Measurements from ENCODE around the gene HMX2.

Gene HMX2

DNA sequence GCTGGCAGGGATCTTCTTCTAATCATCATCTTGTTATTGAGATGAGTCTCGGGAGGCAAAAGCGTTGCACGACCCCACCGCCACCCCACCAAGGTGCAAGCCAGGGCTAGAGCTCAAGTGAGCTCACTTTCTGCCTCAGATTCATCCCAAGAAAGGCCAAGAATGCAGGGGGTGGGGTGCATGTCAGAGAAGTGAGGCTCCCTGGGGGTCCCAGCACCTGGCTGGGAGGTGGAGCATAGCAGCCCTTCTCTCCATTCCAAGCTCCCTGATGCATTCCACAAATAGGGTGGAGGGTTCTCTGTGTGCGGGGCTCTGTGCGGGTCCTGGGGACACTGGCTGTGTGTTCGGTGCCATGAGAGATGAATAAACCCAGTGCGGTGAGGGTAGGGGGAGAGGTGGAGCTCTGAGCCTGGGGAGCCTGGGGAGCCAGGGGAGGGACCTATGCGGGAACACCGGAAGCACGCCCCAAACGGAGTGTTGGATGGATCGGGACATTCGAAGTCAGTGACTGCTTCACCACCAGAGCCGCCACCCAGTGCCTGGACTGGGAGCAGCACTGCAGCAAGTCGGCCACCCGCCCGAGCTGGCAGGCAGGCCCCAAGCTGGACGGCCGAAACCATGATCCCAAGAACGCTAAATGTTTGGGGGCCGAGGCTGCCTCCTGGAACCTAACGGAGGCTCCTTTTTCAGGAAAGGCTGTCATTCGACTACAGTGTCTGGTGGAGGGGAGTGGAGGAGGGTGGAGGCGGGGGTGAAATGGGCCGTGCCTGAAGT, 30.1 kb upstream of the HMX2 start:
- Histone ChIP-seq H3K9me2 (ENCODE audit: low read depth, low read length) (no peaks in the 10 kb centered on the region), H3K9ac (ENCODE audit: low read length) (no peak overlapping the region), H3K4me2 (ENCODE audit: low read length) (no peak overlapping the region), H3K27me3 (ENCODE audit: insufficient read depth, low read length) (0 out of 2 replicates have a peak, but pooled peaks cover 3% of the 10 kb centered on the region), H4K20me1 (ENCODE audit: insufficient read depth, low read length) (no peaks in the 10 kb centered on the region), H3F3A (ENCODE audit: insufficient read depth, low read length) (no peaks in the 10 kb centered on the region), H3K27ac (ENCODE audit: low read depth, low read length, poor library complexity, severe bottlenecking) (no peak overlapping the region), H3K4me3 (ENCODE audit: low read depth, low read length, poor library complexity, severe bottlenecking) (no peak overlapping the region), H2AFZ (ENCODE audit: low read length) (no peak overlapping the region), H3K9me3 (ENCODE audit: low read length) (no peaks in the 10 kb centered on the region), H3K4me1 (ENCODE audit: insufficient read depth, low read length, severe bottlenecking) (no peaks in the 10 kb centered on the region), H3K79me2 (ENCODE audit: insufficient read depth, low read length) (no peaks in the 10 kb centered on the region), H3K36me3 (ENCODE audit: insufficient read depth, low read length) (no peaks in the 10 kb centered on the region)
- TF ChIP-seq EZH2 (IDR thresholded peaks at IDR 0.05; ENCODE audit: borderline replicate concordance, low read length): no peak
- TF ChIP-seq, protein P1, sequence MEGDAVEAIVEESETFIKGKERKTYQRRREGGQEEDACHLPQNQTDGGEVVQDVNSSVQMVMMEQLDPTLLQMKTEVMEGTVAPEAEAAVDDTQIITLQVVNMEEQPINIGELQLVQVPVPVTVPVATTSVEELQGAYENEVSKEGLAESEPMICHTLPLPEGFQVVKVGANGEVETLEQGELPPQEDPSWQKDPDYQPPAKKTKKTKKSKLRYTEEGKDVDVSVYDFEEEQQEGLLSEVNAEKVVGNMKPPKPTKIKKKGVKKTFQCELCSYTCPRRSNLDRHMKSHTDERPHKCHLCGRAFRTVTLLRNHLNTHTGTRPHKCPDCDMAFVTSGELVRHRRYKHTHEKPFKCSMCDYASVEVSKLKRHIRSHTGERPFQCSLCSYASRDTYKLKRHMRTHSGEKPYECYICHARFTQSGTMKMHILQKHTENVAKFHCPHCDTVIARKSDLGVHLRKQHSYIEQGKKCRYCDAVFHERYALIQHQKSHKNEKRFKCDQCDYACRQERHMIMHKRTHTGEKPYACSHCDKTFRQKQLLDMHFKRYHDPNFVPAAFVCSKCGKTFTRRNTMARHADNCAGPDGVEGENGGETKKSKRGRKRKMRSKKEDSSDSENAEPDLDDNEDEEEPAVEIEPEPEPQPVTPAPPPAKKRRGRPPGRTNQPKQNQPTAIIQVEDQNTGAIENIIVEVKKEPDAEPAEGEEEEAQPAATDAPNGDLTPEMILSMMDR (IDR thresholded peaks at IDR 0.05; ENCODE audit: low read length): no peak

DNA sequence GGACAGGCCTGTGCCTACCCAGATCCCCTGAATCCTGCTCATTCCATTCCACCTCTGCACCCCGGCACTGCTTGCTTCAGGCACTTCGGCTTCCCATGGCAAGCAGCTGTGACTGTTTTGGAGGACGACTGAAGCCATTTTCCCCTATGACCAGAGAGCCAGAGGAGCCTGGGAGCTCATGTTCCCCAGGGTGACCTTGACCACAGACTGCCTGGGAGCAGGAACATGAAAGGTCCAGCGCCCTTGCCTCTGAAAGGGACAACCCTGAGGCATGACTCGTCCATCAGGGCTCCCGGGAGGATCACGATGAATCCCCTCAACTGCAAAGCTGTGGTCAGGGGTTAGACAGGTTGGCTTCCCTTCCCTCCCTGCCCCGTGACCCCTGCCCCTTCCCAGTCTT, 28.9 kb upstream of the HMX2 start:
- H3K27ac ChIP-seq (ENCODE audit: low read depth, low read length, poor library complexity, severe bottlenecking): no peak overlapping the region
- TF ChIP-seq, protein P1 (IDR thresholded peaks at IDR 0.05; ENCODE audit: low read length): no peak
- TF ChIP-seq EZH2 (IDR thresholded peaks at IDR 0.05; ENCODE audit: borderline replicate concordance, low read length): no peak
- H3K9me3 ChIP-seq (ENCODE audit: low read length): no peaks in the 10 kb centered on the region
- no peak overlapping the region for H3K4me2 ChIP-seq (ENCODE audit: low read length)
- H3K4me3 ChIP-seq (ENCODE audit: low read depth, low read length, poor library complexity, severe bottlenecking): no peak overlapping the region
- H3K36me3 ChIP-seq (ENCODE audit: insufficient read depth, low read length): no peaks in the 10 kb centered on the region
- no peaks in the 10 kb centered on the region for H3F3A ChIP-seq (ENCODE audit: insufficient read depth, low read length)
- H3K9ac ChIP-seq (ENCODE audit: low read length): no peak overlapping the region
- H3K27me3 ChIP-seq (ENCODE audit: insufficient read depth, low read length): 0 out of 2 replicates have a peak, but pooled peaks cover 3% of the 10 kb centered on the region
- no peak overlapping the region for H2AFZ ChIP-seq (ENCODE audit: low read length)
- H3K9me2 ChIP-seq (ENCODE audit: low read depth, low read length): no peaks in the 10 kb centered on the region
- no peaks in the 10 kb centered on the region for H4K20me1 ChIP-seq (ENCODE audit: insufficient read depth, low read length)
- no peaks in the 10 kb centered on the region for H3K79me2 ChIP-seq (ENCODE audit: insufficient read depth, low read length)
- no peaks in the 10 kb centered on the region for H3K4me1 ChIP-seq (ENCODE audit: insufficient read depth, low read length, severe bottlenecking)

GRCh38 chr10:123126246-123126645, 21.7 kb upstream of the HMX2 start:
- H3K27me3 ChIP-seq (ENCODE audit: insufficient read depth, low read length): no peaks in the 10 kb centered on the region; the same call in 1 of the 2 replicates
- H3K27ac ChIP-seq (ENCODE audit: low read depth, low read length, poor library complexity, severe bottlenecking): no peak overlapping the region
- H3K9me2 ChIP-seq (ENCODE audit: low read depth, low read length): no peaks in the 10 kb centered on the region
- H2AFZ ChIP-seq (ENCODE audit: low read length): no peak overlapping the region
- H3K4me2 ChIP-seq (ENCODE audit: low read length): no peak overlapping the region
- H3K4me1 ChIP-seq (ENCODE audit: insufficient read depth, low read length, severe bottlenecking): no peaks in the 10 kb centered on the region
- H3K9me3 ChIP-seq (ENCODE audit: low read length): no peaks in the 10 kb centered on the region
- TF ChIP-seq, protein P1 (IDR thresholded peaks at IDR 0.05; ENCODE audit: low read length): no peak
- no peak for TF ChIP-seq EZH2 (IDR thresholded peaks at IDR 0.05; ENCODE audit: borderline replicate concordance, low read length)
- H3K79me2 ChIP-seq (ENCODE audit: insufficient read depth, low read length): no peaks in the 10 kb centered on the region
- no peaks in the 10 kb centered on the region for H3K36me3 ChIP-seq (ENCODE audit: insufficient read depth, low read length)
- H4K20me1 ChIP-seq (ENCODE audit: insufficient read depth, low read length): no peaks in the 10 kb centered on the region
- H3F3A ChIP-seq (ENCODE audit: insufficient read depth, low read length): no peaks in the 10 kb centered on the region
- H3K4me3 ChIP-seq (ENCODE audit: low read depth, low read length, poor library complexity, severe bottlenecking): no peak overlapping the region
- H3K9ac ChIP-seq (ENCODE audit: low read length): no peak overlapping the region
